Activated B cell treated with CpG ODN at 0.5 μM for 24 hours (primary cell): ENCODE measurements around the gene GET4. TPM values are rescaled to one million over a fixed set of nuclear protein-coding genes. Genes with fewer than 3 reads are reported as not detected.
"Not testable (repeated sequence)": the region's sequence is repeated elsewhere in the genome, so short reads cannot be mapped to it uniquely, and the experiment has no call there.

Source experiments
- ATAC-seq: fragments of 200-7000 bp; cut with Tn5 transposase; one replicate; pipeline ENCODE4 v1.10.0; 2021; ENCODE audit warnings: low read depth, mild to moderate bottlenecking, moderate library complexity
- CTCF ChIA-PET: fragments of 350-600 bp; sonication (Branson Sonifier 250); formaldehyde crosslinking; loops from one replicate; lab custom pipeline; 2021; ENCODE audit warnings: antibody characterized with exemption; lab: Charles Lee
- POLR2A ChIA-PET: fragments of 350-600 bp; sonication (Branson Sonifier 250); formaldehyde crosslinking; loops from one replicate; lab custom pipeline; 2021; ENCODE audit warnings: antibody characterized with exemption; lab: Charles Lee
- DNase-seq: peaks from one replicate; pipeline ENCODE4 v3.0.0; 2022
- H3K27ac Mint-ChIP-seq: one replicate; pipeline ENCODE4 v1.8.0; 2020; ENCODE audit warnings: mixed read lengths
- H3K27me3 Mint-ChIP-seq: one replicate; pipeline ENCODE4 v1.8.0; 2021; ENCODE audit warnings: mixed read lengths
- H3K36me3 Mint-ChIP-seq: one replicate; pipeline ENCODE4 v1.8.0; 2021; ENCODE audit warnings: low read depth, mixed read lengths
- H3K4me1 Mint-ChIP-seq: one replicate; pipeline ENCODE4 v1.8.0; 2021; ENCODE audit warnings: mixed read lengths
- H3K4me3 Mint-ChIP-seq: one replicate; pipeline ENCODE4 v1.8.0; 2020; ENCODE audit warnings: mild to moderate bottlenecking, mixed read lengths
- H3K9me3 Mint-ChIP-seq: one replicate; pipeline ENCODE4 v1.8.0; 2020; ENCODE audit warnings: mixed read lengths
- CTCF ChIP-seq: fragments of 200-600 bp; IDR thresholded peaks from one replicate; pipeline ENCODE4 v1.8.0; 2022; ENCODE audit warnings: antibody characterized with exemption, mild to moderate bottlenecking
- intact Hi-C: fragments of 100-400 bp; cut with micrococcal nuclease; formaldehyde crosslinking; loops from one replicate; pipeline ENCODE4 v1.15.1; 2024
- total RNA-seq: library from RNA; stranded (reverse); gene quantifications from 2 replicates; pipeline ENCODE4 v1.2.3, GENCODE V29; 2022

Gene GET4
- total RNA-seq, 1 donor from 2014 or later = 41.4 TPM

GRCh38 chr7:869348-869747, 7.0 kb upstream of the GET4 start:
- Mint-ChIP-seq H3K9me3 (no peaks in the 10 kb centered on the region), H3K4me3 (no peak overlapping the region), H3K27me3 (no peaks in the 10 kb centered on the region), H3K4me1 (peaks cover 13% of the 10 kb centered on the region), H3K27ac (no peak overlapping the region), H3K36me3 (peaks cover 69% of the 10 kb centered on the region)
- ATAC-seq (no peak), DNase-seq (no peak)
- ChIA-PET CTCF (no interaction called here), POLR2A (no interaction called here)
- intact Hi-C loops = no loop called here
- no peak for TF ChIP-seq CTCF

- no peak for ATAC-seq
- DNase-seq = no peak
- POLR2A ChIA-PET = interaction anchor here (1.2 kb wide), 1 partner anchor 144 kb away, joined by 3 read pairs; no protein-coding TSS in a partner anchor
Measured at GRCh38 chr7:871900-872537, 4.3 kb upstream of the GET4 start.

GRCh38 chr7:872685-873084, 3.7 kb upstream of the GET4 start:
- H3K9me3 Mint-ChIP-seq, ATAC-seq, H3K27me3 Mint-ChIP-seq, H3K27ac Mint-ChIP-seq, DNase-seq, H3K4me3 Mint-ChIP-seq: not testable (repeated sequence)
- intact Hi-C loops = loop anchor here (1.0 to 10.0 kb wide), 3 partner anchors 55 to 550 kb away; no protein-coding TSS in a partner anchor
- peaks cover 42% of the 10 kb centered on the region for H3K36me3 Mint-ChIP-seq
- CTCF ChIA-PET = interaction anchor here (0.7 to 2.6 kb wide), 8 partner anchors 9 to 551 kb away, joined by 3 to 25 read pairs (median 5); no protein-coding TSS in a partner anchor
- POLR2A ChIA-PET = interaction anchor here (0.5 to 1.5 kb wide), 4 partner anchors 36 to 145 kb away, joined by 3 read pairs; no protein-coding TSS in a partner anchor
- peaks cover 21% of the 10 kb centered on the region for H3K4me1 Mint-ChIP-seq

More at GRCh38 chr7:871900-872537, 4.3 kb upstream of the GET4 start:
- H3K27ac Mint-ChIP-seq = no peak overlapping the region
- H3K4me3 Mint-ChIP-seq = no peak overlapping the region
- CTCF ChIA-PET = interaction anchor here (1.0 to 2.6 kb wide), 5 partner anchors 9 to 86 kb away, joined by 5 to 25 read pairs (median 6); no protein-coding TSS in a partner anchor
- H3K4me1 Mint-ChIP-seq = peaks cover 21% of the 10 kb centered on the region
- H3K27me3 Mint-ChIP-seq = no peaks in the 10 kb centered on the region
- intact Hi-C loops = loop anchor here (10.0 kb wide), 1 partner anchor 347 kb away; no protein-coding TSS in a partner anchor
- H3K9me3 Mint-ChIP-seq = no peaks in the 10 kb centered on the region
- H3K36me3 Mint-ChIP-seq = peaks cover 48% of the 10 kb centered on the region
- no peak for TF ChIP-seq CTCF

GRCh38 chr7:873367-874002, 2.9 kb upstream of the GET4 start:
- POLR2A ChIA-PET = interaction anchor here (0.6 to 1.5 kb wide), 3 partner anchors 37 to 213 kb away, joined by 3 to 4 read pairs (median 3); no protein-coding TSS in a partner anchor

More at GRCh38 chr7:873367-874002, 2.9 kb upstream of the GET4 start:
- Mint-ChIP-seq H3K4me1 (peaks cover 27% of the 10 kb centered on the region), H3K27ac (peak overlapping the region; percentile 63), H3K4me3 (no peak overlapping the region), H3K36me3 (peaks cover 43% of the 10 kb centered on the region), H3K27me3 (no peaks in the 10 kb centered on the region), H3K9me3 (no peaks in the 10 kb centered on the region)
- intact Hi-C loops = loop anchor here (1.0 to 10.0 kb wide), 3 partner anchors 56 to 551 kb away; no protein-coding TSS in a partner anchor
- peak; percentile 35 for ATAC-seq
- peak; percentile 57 for DNase-seq
- CTCF ChIA-PET = interaction anchor here (0.7 to 2.6 kb wide), 9 partner anchors 10 to 552 kb away, joined by 3 to 25 read pairs (median 5); partner anchors contain the start of gene SUN1
- peak; percentile 92 for TF ChIP-seq CTCF
